ENCODE measurements around the gene ALDH2. TPM values are rescaled to one million over a fixed set of nuclear protein-coding genes. Genes with fewer than 3 reads are reported as not detected.
A peak's percentile ranks its signal among the peaks of the same experiment; 100 is the strongest.
"Not testable (repeated sequence)": the region's sequence is repeated elsewhere in the genome, so short reads cannot be mapped to it uniquely, and the experiment has no call there.

ALDH2 gene
- total and polyA plus RNA-seq, 12 donors: 60.6 to 403 (median 318) TPM

DNA sequence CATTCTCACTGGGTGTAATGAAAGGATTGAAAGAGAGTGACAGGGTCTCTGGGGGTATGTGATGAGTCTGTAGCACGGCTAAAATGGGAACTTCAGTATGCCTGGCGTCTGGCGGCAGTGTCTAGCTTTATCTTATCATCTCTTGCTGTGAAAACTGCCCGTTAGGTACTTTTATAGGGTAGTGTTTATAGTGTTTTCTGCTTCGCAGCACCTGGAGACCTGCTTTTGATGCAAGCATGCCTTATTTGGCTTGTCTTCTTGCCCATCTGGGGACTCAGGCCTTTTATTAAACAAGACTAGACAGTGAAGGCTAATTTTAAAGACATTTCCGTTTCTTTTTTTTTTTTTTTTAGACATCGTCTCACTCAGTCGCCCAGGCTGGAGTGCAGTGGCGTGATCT lies 36.3 kb upstream of the ALDH2 start:
- Histone ChIP-seq H3K36me3 (peaks cover 0 to 97% (median 38%) of the 10 kb centered on the region in 9 donors), H3K9me3 (no peaks in the 10 kb centered on the region), H3K4me3 (no peak overlapping the region), H3K27ac (no peak overlapping the region), H3K27me3 (no peaks in the 10 kb centered on the region), H3K4me1 (no peaks in the 10 kb centered on the region)
- DNase-seq (no peak), ATAC-seq (no peak)
- intact Hi-C loops (cut with DNase I): no loop called here
- TF ChIP-seq CTCF (IDR thresholded peaks at IDR 0.05): no peak
- 81 to 88% methylated on average over 9 of the region's 9 CpGs for WGBS, 2 donors

- Histone ChIP-seq H3K9me3 (no peaks in the 10 kb centered on the region), H3K27ac (no peak overlapping the region), H3K4me1 (no peaks in the 10 kb centered on the region), H3K36me3 (peaks cover 0 to 99% (median 47%) of the 10 kb centered on the region in 9 donors), H3K4me3 (no peak overlapping the region), H3K27me3 (no peaks in the 10 kb centered on the region)
- 87 to 89% methylated on average over 4 of the region's 4 CpGs for WGBS, 2 donors
- no peak for ATAC-seq
- intact Hi-C loops (cut with DNase I): no loop called here
- TF ChIP-seq CTCF (IDR thresholded peaks at IDR 0.05): no peak
- DNase-seq: no peak
These were observed 33.9 kb upstream of the ALDH2 start for GRCh38 chr12:111732786-111733185.

DNA sequence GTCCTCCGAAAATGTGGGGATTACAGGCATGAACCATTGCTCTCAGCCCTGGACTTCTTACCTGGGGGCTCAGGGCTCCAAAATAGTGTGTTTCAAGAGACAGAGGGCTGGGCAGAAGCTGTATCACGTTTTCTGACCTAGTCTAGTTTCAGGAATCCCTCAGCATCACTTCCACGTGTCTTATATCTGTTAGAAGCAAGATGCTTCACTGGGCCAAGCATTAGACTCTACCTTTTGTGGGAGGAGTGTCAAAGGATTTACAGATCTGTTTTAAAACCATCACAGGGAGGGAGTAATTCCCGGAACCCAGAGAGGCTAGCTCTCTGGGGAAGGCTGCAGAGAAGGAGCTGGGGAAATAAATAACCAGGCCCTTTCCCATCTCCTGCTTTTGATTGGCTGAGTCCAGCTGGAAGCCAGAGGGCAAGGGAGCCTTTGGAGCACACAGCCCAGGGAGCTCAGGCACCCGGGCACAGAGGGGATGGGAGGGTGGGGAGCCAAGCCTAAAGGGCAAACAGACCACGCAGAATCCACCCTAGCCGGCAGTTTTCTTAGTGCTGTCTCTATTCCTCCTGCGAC lies 33.3 kb upstream of the ALDH2 start:
- intact Hi-C loops (cut with DNase I): no loop called here

DNA sequence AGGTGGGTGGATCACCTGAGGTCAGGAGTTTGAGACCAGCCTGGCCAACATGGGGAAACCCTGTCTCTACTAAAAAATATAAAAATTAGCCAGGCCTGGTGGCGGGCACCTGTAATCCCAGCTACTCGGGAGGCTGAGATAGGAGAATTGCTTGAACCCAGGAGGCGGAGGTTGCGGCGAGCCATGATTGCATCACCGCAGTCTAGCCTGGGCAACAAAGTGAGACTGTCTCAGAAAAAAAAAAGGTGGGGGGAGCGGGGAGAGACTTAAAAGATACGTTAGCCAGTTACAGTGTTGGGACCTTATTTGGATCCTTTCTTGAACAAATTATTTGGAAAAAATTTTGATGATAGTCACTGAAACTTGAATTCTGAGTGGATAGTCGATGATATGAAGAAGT lies 27.2 kb upstream of the ALDH2 start:
- Histone ChIP-seq H3K4me1 (peaks cover 0 to 15% (median 12%) of the 10 kb centered on the region in 9 donors), H3K36me3 (peaks cover 0 to 73% (median 20%) of the 10 kb centered on the region in 9 donors)
- H3K27me3 ChIP-seq; H3K27ac ChIP-seq; intact Hi-C loops (cut with DNase I); H3K9me3 ChIP-seq; DNase-seq; ATAC-seq; H3K4me3 ChIP-seq: not testable (repeated sequence)
- 96 to 98% methylated on average over 9 of the region's 9 CpGs for WGBS, 2 donors

More for the DNA sequence above, 33.3 kb upstream of the ALDH2 start:
- H3K9me3 ChIP-seq: no peaks in the 10 kb centered on the region
- H3K36me3 ChIP-seq: peaks cover 0 to 99% (median 46%) of the 10 kb centered on the region in 9 donors
- 84 to 88% methylated on average over 8 of the region's 8 CpGs for WGBS, 2 donors
- H3K27me3 ChIP-seq: no peaks in the 10 kb centered on the region
- no peak overlapping the region for H3K4me3 ChIP-seq
- no peaks in the 10 kb centered on the region for H3K4me1 ChIP-seq
- DNase-seq (no peak), ATAC-seq (no peak)
- H3K27ac ChIP-seq: no peak overlapping the region
- no peak for TF ChIP-seq CTCF (IDR thresholded peaks at IDR 0.05)

GRCh38 chr12:111741235-111741812 lies 25.4 kb upstream of the ALDH2 start:
- ATAC-seq (peak in 7 of 8 donors; percentile 39 to 82 (median 70)), DNase-seq (no peak)
- peak overlapping the region in 5 of 10 donors; percentile 21 to 58 (median 38) for H3K27ac ChIP-seq

More at GRCh38 chr12:111741235-111741812, 25.4 kb upstream of the ALDH2 start:
- Histone ChIP-seq H3K4me3 (no peak overlapping the region), H3K36me3 (peaks cover 0 to 75% (median 30%) of the 10 kb centered on the region in 9 donors), H3K9me3 (no peaks in the 10 kb centered on the region), H3K4me1 (peaks cover 0 to 15% (median 12%) of the 10 kb centered on the region in 9 donors), H3K27me3 (no peaks in the 10 kb centered on the region)
- WGBS, 2 donors: 18 to 20% methylated on average over 4 of the region's 4 CpGs
- intact Hi-C loops (cut with DNase I): no loop called here
- no peak for TF ChIP-seq CTCF (IDR thresholded peaks at IDR 0.05)

All from heart right ventricle (tissue), 16 donors.